HepG2 (cell line): ENCODE data around the gene CDC34. TPM values are rescaled to one million over a fixed set of nuclear protein-coding genes. Genes with fewer than 3 reads are reported as not detected.
A peak's percentile ranks its signal among the peaks of the same experiment; 100 is the strongest.

Source experiments
- BRCA1 ChIP-seq: sonication (generic); formaldehyde crosslinking; IDR thresholded peaks from 2 replicates; pipeline ENCODE4 v1.4.0; 2020; ENCODE audit warnings: missing genetic modification reagents
- CEBPZ ChIP-seq: IDR thresholded peaks from 2 replicates; pipeline ENCODE4 v1.6.1; 2012; ENCODE audit warnings: low read length, improper control_type of control experiment
- ISL2 ChIP-seq: sonication (generic); formaldehyde crosslinking; IDR thresholded peaks from 2 replicates; pipeline ENCODE4 v1.5.0; 2020; ENCODE audit warnings: missing genetic modification reagents
- JDP2 ChIP-seq: sonication (generic); formaldehyde crosslinking; IDR thresholded peaks from 2 replicates; pipeline ENCODE4 v1.8.1; 2022; ENCODE audit warnings: missing genetic modification reagents, borderline replicate concordance
- JUN ChIP-seq: sonication (generic); formaldehyde crosslinking; IDR thresholded peaks from 2 replicates; pipeline ENCODE4 v1.4.0; 2020; ENCODE audit warnings: mild to moderate bottlenecking, missing genetic modification reagents
- MEIS2 ChIP-seq: sonication (generic); formaldehyde crosslinking; IDR thresholded peaks from 2 replicates; pipeline ENCODE4 v1.9.0; 2021; ENCODE audit warnings: mild to moderate bottlenecking, missing genetic modification reagents
- NCOA1 ChIP-seq: sonication (generic); formaldehyde crosslinking; IDR thresholded peaks from 2 replicates; pipeline ENCODE4 v1.9.0; 2021; ENCODE audit warnings: missing genetic modification reagents
- PAF1 ChIP-seq: IDR thresholded peaks from 2 replicates; pipeline ENCODE4 v1.6.1; 2016; ENCODE audit warnings: missing genetic modification reagents, missing compliant biosample characterization
- POGK ChIP-seq: sonication (generic); formaldehyde crosslinking; conservative IDR thresholded peaks from 2 replicates; pipeline ENCODE4 v1.8.0; 2022; ENCODE audit warnings: mild to moderate bottlenecking, moderate library complexity, missing genetic modification reagents
- SOX13 ChIP-seq, 3 experiments: fragments of 450-650 bp in 1 of 3; sonication (generic) in 1 of 3; formaldehyde crosslinking in 1 of 3; IDR thresholded peaks in 2 of 3; conservative IDR thresholded peaks in 1 of 3; 2 replicates each; pipeline versions ENCODE4 v1.5.0 to v1.6.1; 2016 to 2020; ENCODE audit warnings: antibody characterized with exemption in 1 of 3, mild to moderate bottlenecking in 1 of 3, missing compliant biosample characterization in 1 of 3, missing genetic modification reagents in 1 of 3, moderate library complexity in 1 of 3
- STAG1 ChIP-seq: sonication (generic); formaldehyde crosslinking; IDR thresholded peaks from 2 replicates; pipeline ENCODE4 v1.4.0; 2020; ENCODE audit warnings: missing genetic modification reagents
- TBX2 ChIP-seq: sonication (generic); formaldehyde crosslinking; IDR thresholded peaks from 2 replicates; pipeline ENCODE4 v1.5.0; 2020; ENCODE audit warnings: missing genetic modification reagents, mild to moderate bottlenecking, borderline replicate concordance
- TFDP2 ChIP-seq: sonication (generic); formaldehyde crosslinking; IDR thresholded peaks from 2 replicates; pipeline ENCODE4 v1.4.0; 2020; ENCODE audit warnings: missing genetic modification reagents
- ZBTB14 ChIP-seq: sonication (generic); formaldehyde crosslinking; IDR thresholded peaks from 2 replicates; pipeline ENCODE4 v1.4.0; 2020; ENCODE audit warnings: missing genetic modification reagents
- ZC3H13 ChIP-seq: sonication (generic); formaldehyde crosslinking; IDR thresholded peaks from 2 replicates; pipeline ENCODE4 v1.8.1; 2023; ENCODE audit warnings: mild to moderate bottlenecking, missing genetic modification reagents, moderate library complexity
- ZFP82 ChIP-seq: sonication (generic); formaldehyde crosslinking; IDR thresholded peaks from 2 replicates; pipeline ENCODE4 v1.5.1; 2020; ENCODE audit warnings: mild to moderate bottlenecking, missing genetic modification reagents, borderline replicate concordance
- ZNF230 ChIP-seq: sonication (generic); formaldehyde crosslinking; IDR thresholded peaks from 2 replicates; pipeline ENCODE4 v1.4.0; 2020; ENCODE audit warnings: mild to moderate bottlenecking, missing genetic modification reagents
- ZNF263 ChIP-seq: sonication (generic); formaldehyde crosslinking; IDR thresholded peaks from 2 replicates; pipeline ENCODE4 v1.4.0; 2020; ENCODE audit warnings: missing genetic modification reagents
- ZNF275 ChIP-seq: sonication (generic); formaldehyde crosslinking; IDR thresholded peaks from 2 replicates; pipeline ENCODE4 v1.8.0; 2022; ENCODE audit warnings: missing genetic modification reagents, mild to moderate bottlenecking, inconsistent platforms, borderline replicate concordance
- ZNF672 ChIP-seq: sonication (generic); formaldehyde crosslinking; IDR thresholded peaks from 2 replicates; pipeline ENCODE4 v1.8.1; 2022; ENCODE audit warnings: missing genetic modification reagents
- polyA plus RNA-seq, 8 experiments: library from polyadenylated mRNA; depleted of rRNA in 3 of 8; stranded (reverse) in 7 of 8; unstranded in 1 of 8; fragments of >200 nt; fragmentation: Illumina TruSeq in 4 of 8; extraction: Trizol in 4 of 8; gene quantifications; 2 replicates each; pipeline versions ENCODE4 v1.2.1 to v1.2.3, GENCODE V29; 2011 to 2016; ENCODE audit warnings: low read depth in 4 of 8, missing spikeins in 1 of 8, mixed read lengths in 1 of 8; ENCODE audit not compliant: insufficient read depth in 1 of 8
- total RNA-seq, 5 experiments: library from RNA; depleted of rRNA; stranded (reverse); fragments of >200 nt; fragmentation: Illumina TruSeq; extraction: Trizol; gene quantifications; 2 replicates each; pipeline ENCODE4 v1.2.3, GENCODE V29; 2016; ENCODE audit warnings: low read depth in 1 of 5

The CDC34 gene
- total and polyA plus RNA-seq, 2 of the 13 experiments (the other 11 are each of a cell fraction or from before 2014, with no cell fraction given): 138 to 150 TPM

GRCh38 chr19:506404-507285, 24.9 kb upstream of the CDC34 start (continued):
- TF ChIP-seq ZNF275: no peak
- TF ChIP-seq POGK (CRISPR knock-in tag): peak; percentile 31; the same call in 1 of the 2 replicates
- peak; percentile 63; the same call in 1 of the 2 replicates for TF ChIP-seq TFDP2 (CRISPR knock-in tag)
- no peak for TF ChIP-seq ISL2 (CRISPR knock-in tag)
- peak; percentile 80 for TF ChIP-seq TBX2 (CRISPR knock-in tag)
- TF ChIP-seq BRCA1 (CRISPR knock-in tag): peak; percentile 52; the same call in 1 of the 2 replicates
- TF ChIP-seq NCOA1 (CRISPR knock-in tag): no peak
- TF ChIP-seq ZBTB14 (CRISPR knock-in tag): no peak
- no peak for TF ChIP-seq ZC3H13
- no peak for TF ChIP-seq ZNF263 (CRISPR knock-in tag)
- TF ChIP-seq CEBPZ: no peak
- TF ChIP-seq JDP2 (CRISPR knock-in tag): no peak
- TF ChIP-seq STAG1 (CRISPR knock-in tag): peak; percentile 78
- TF ChIP-seq JUN (CRISPR knock-in tag): no peak
- TF ChIP-seq ZNF672: no peak
- no peak for TF ChIP-seq SOX13 (IDR thresholded peaks at IDR 0.05)
- no peak for TF ChIP-seq SOX13 (CRISPR knock-in tag; conservative IDR thresholded peaks at IDR 0.05 in 1 of 2, IDR thresholded peaks at IDR 0.05 in 1 of 2)
- 0 out of 2 replicates have a peak, but pooled peaks have one; percentile 15 for TF ChIP-seq ZFP82 (CRISPR knock-in tag)
- no peak for TF ChIP-seq MEIS2 (CRISPR knock-in tag)
- TF ChIP-seq PAF1 (CRISPR knock-in tag): no peak
- peak; percentile 82; the same call in 1 of the 2 replicates for TF ChIP-seq ZNF230 (CRISPR knock-in tag)
